NCI-H1694 (cell line): ENCODE results near the gene FZD1.
"Not testable (repeated sequence)": the region's sequence is repeated elsewhere in the genome, so short reads cannot be mapped to it uniquely, and the experiment has no call there.

Source experiments
- DNase-seq: peaks from one replicate; lab custom pipeline; 2025; lab: John Stamatoyannopoulos, UW

The FZD1 gene

DNA sequence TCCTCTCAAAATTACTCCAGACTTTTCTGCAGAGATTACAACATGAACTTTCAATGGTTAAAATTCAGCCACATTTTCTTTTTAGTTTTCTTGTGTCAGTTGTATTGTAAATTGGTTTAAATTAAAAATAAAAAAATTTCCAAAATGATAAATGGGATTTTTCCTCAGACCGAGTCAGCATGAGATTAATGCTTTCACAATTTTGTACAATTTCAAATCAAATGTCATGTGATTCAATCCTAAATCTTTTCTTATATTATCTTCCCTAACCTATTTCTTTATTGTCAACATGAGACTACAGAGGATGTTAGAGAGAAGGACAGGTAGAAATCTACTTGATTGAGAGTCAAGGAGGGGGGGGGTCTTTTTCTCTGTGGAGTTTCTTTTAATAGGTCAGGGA, 33.7 kb downstream of the FZD1 start:
- DNase-seq = no peak

DNA sequence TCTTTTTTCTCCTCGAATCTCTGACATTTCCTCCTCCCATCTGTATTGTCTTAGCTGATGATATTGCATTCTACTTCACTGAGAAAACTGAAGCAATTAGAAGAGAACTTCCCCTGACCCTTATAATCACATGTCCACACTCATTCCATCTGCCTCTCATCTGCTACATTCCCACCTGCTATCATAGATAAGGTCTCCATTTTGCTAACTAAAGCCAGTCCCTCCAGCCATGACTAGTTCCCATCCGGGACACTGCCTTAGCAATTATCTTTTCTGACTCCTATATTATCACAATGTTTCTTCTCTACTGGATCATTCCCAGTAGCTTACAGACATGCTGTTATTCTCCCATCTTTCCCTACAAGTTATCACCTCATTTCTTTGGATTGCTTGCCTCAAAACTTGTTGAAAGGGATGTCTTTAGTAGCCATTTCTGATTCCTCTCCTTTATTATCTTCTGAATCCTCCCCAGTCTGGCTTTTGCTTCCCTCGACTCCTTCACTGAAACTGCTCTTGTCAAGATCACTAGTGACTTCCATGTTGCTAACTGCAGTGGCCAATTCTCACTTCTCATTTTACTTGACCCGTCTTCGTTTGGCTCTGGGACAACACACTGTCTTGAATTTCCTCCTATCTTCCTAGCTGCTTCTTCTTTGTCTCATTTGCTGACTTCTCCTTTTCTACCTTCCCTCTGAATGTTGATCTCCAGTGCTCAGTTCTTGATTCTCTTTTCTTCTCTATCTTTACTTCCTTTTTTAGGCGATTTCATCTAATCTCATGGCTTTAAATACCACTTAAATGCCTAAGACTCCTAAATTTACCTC, 35.9 kb downstream of the FZD1 start:
- DNase-seq = no peak

- no peak for DNase-seq
These were observed 38.6 kb downstream of the FZD1 start for GRCh38 chr7:91302794-91303193.

DNA sequence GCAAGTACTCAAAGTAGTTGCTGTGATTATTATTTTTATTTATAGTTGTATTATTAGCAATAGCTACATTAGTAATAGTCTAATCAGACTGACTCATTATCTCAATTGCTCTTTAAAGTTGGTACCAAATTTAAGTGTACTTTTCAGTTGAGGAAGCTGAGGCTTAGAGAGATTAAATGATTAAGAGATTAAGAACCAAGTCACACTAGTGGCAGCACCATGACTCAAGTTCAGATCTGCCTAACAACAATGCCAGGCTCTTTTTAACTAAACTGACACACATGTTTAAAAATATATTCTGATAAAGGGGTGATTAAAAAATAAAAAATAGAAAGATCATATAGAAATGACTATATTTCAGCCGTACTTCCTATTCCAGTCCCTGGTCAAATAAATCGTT, 42.0 kb downstream of the FZD1 start:
- DNase-seq = no peak

DNA sequence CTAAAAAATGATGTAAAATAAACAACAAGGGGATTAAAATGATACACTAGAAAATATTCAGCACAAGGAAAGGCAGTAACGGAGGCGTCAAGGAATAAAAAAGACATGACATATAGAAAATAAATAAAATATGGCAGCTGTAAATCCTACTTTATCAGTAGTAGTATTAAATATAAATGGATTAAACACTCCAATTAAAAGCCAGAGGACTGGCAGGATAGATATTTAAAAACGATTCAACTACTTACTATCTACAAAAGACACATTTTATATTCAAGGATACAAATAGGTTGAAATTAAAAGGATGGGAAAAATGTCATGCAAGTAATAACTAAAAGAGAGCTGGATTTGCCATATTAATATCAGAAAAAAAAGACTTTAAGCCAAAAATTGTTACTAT, 43.2 kb downstream of the FZD1 start:
- DNase-seq = no peak

- not testable (repeated sequence) for DNase-seq
These were observed 44.0 kb downstream of the FZD1 start for GRCh38 chr7:91308191-91308590.

GRCh38 chr7:91310830-91311460, 46.7 kb downstream of the FZD1 start:
- no peak for DNase-seq

DNA sequence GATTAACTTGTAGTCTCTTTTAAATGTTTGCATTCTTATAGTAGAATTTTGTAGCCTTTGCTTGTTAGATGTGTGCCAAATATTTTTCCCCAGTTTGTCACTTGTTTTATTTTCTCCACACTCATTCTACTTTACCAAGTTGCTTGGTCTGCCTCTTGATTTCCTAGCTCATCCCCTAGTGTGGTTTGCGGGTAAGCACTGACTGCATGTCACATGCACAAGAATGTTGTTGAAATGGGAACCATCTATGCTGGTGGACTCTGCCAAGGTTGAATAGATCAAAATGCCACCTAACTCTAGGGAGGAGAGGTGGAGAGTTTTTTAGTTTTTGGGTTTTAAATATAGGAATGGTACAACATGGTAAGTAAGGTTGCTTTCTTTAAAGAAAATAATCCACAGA, 47.6 kb downstream of the FZD1 start:
- DNase-seq = no peak

GRCh38 chr7:91313113-91313512, 48.9 kb downstream of the FZD1 start:
- DNase-seq = no peak

- no peak for DNase-seq
These were observed 50.5 kb downstream of the FZD1 start for GRCh38 chr7:91314591-91315323.

DNA sequence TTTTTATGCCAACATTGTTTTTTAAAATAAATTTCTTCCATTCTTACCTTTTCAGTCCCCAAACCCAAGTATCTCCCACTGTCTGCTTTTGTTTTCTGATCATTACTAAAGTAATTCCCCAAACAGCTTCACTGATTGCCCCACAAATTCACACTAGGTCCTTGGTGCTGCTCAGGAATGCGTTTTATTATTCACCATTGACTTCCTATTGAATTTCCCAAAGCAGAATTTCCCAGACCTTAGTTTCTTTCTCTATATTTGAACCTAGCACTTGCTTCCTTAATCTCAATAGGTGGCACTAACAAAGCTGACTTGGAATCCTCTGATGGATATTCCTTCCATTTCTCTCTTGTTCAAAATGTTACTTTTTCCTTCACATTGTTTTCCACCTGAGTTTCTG, 52.2 kb downstream of the FZD1 start:
- DNase-seq = no peak

GRCh38 chr7:91319351-91319750, 55.1 kb downstream of the FZD1 start:
- no peak for DNase-seq

DNA sequence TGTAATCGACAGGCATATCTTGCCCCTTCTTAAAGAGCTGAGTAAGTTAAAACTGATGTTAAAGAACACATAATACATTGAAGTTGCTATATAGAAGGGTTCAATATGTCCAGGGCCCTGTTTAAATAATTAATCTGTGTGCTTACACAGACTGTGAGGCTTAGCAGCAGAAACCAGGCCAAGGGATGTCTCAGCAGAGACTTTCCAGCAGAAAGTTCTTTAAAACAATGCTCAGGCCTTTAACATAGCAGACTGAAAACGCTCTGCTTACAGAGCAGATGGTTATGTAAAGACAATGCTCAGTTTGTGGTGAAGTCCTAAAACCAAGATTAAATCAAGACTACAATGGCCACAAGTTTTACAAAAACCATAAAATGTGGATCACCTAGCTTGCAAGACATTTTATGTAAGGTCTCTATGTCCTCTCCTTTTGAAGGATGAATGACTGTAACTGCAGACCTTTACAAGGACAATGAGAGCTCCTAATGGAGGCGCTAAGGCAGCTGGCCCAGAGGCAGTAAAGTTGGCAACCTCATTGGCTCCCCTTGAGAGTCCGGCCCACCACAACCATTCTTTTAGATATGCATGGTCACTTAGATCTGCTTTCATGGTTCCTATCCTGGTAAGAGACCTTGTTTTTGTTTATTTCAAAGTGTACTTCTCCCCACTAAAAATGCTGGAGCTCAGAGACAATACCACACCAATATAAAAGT, 56.3 kb downstream of the FZD1 start:
- no peak for DNase-seq
